Measurements from ENCODE around the gene POLD4.

POLD4 gene

DNA sequence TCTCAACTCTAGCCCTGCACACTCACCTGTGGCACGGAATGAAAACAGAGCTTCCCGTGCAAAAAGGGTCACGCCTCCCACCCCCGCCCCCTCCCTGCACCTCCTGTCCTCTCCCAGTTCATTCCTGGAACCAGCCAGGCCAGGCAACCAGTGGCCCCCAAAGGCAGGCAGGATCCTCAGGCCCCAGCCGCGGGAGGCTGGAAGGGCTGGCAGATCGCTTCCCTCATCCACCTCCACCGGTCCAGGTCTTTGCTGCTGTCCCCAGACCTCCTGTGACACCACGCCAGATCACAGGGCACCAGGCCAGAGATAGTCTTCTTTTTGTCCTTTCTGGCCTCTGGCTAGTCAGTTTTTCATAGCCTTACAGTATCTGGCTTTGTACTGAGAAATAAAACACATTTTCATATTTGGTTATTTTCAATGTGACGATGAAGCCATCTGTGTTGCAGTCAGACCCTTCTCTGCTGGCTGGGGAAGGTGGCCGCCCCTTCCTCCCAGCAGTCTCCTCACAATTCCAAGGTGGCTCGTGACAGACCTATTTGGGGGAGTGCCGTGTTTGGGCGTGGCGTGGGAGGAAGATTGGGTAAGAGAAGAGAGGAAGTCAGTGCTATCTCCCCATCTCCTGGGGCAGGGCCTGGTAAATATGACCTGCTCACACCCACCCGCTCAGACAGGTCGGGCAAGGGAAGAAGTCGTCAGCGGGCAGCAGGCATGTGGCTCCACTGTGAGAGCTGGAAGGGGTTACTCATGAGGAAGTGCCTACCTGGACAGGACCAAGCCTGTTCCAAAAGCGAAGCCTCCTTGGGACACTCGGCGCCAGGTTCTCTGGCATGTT lies 40.9 kb downstream of the POLD4 start:
- H3K4me3 ChIP-seq (ENCODE audit: low read length) = no peak overlapping the region
- no peak overlapping the region for H3K9ac ChIP-seq (ENCODE audit: low read length)
- no peak overlapping the region for H3K27ac ChIP-seq (ENCODE audit: low read depth, low read length)
- no peaks in the 10 kb centered on the region for H3K27me3 ChIP-seq (ENCODE audit: control insufficient read depth, insufficient read depth, low read length)
- peaks cover 4% of the 10 kb centered on the region for H3K36me3 ChIP-seq (ENCODE audit: control insufficient read depth, insufficient read depth, low read length)
- H3K4me1 ChIP-seq (ENCODE audit: control insufficient read depth, insufficient read depth, low read length) = no peaks in the 10 kb centered on the region

DNA sequence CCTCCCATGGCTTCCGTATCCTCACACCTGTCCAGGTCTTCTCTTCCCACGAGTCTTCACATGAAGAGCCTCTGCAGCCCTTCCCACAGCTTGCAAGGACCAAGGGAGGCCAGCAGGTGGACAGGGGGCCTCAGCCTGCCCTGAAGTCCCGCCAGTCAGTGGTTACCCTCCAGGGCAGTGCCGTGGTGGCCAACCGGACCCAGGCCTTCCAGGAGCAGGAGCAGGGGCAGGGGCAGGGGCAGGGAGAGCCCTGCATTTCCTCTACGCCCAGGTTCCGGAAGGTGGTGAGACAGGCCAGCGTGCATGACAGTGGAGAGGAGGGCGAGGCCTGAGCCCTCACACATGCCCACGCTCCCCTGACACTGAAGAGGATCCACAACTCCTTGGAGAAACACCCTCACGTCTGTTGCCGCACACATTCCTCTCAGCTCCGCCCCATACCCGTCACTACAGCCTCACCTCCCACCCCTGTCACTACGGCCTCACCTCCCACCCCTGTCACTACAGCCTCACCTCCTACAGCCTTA lies 41.7 kb downstream of the POLD4 start:
- Histone ChIP-seq H3K27ac (ENCODE audit: low read depth, low read length) (no peak overlapping the region), H3K4me1 (ENCODE audit: control insufficient read depth, insufficient read depth, low read length) (no peaks in the 10 kb centered on the region), H3K36me3 (ENCODE audit: control insufficient read depth, insufficient read depth, low read length) (peaks cover 4% of the 10 kb centered on the region), H3K27me3 (ENCODE audit: control insufficient read depth, insufficient read depth, low read length) (no peaks in the 10 kb centered on the region), H3K4me3 (ENCODE audit: low read length) (no peak overlapping the region), H3K9ac (ENCODE audit: low read length) (no peak overlapping the region)

DNA sequence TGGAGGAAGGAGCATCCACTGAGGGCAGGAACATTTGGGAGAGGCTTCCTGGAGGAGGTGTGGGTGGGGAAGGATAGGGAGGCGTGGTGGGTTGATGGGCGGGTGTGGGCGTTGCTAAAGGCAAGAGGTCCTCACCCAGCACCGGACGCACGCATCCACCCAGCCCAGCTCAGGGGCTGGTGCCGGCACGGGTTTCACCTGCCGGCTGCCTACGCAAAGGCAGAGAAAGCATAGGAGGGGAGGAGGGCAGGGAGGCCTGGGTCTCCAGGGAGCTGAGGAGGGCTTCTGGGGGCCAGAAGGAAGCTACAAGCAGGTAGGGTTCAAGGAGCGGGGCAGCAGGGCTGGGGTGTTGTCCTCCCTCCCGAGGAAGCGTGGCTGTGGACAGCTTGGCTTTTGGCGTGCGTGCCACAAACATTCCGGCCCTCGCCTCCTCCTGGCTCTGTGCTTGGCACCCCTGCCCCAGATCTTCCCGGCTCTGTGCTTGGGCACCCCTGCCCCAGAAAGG lies 42.2 kb downstream of the POLD4 start:
- Histone ChIP-seq H3K9ac (ENCODE audit: low read length) (no peak overlapping the region), H3K4me1 (ENCODE audit: control insufficient read depth, insufficient read depth, low read length) (no peaks in the 10 kb centered on the region), H3K27ac (ENCODE audit: low read depth, low read length) (no peak overlapping the region), H3K27me3 (ENCODE audit: control insufficient read depth, insufficient read depth, low read length) (no peaks in the 10 kb centered on the region), H3K4me3 (ENCODE audit: low read length) (no peak overlapping the region), H3K36me3 (ENCODE audit: control insufficient read depth, insufficient read depth, low read length) (peaks cover 4% of the 10 kb centered on the region)

DNA sequence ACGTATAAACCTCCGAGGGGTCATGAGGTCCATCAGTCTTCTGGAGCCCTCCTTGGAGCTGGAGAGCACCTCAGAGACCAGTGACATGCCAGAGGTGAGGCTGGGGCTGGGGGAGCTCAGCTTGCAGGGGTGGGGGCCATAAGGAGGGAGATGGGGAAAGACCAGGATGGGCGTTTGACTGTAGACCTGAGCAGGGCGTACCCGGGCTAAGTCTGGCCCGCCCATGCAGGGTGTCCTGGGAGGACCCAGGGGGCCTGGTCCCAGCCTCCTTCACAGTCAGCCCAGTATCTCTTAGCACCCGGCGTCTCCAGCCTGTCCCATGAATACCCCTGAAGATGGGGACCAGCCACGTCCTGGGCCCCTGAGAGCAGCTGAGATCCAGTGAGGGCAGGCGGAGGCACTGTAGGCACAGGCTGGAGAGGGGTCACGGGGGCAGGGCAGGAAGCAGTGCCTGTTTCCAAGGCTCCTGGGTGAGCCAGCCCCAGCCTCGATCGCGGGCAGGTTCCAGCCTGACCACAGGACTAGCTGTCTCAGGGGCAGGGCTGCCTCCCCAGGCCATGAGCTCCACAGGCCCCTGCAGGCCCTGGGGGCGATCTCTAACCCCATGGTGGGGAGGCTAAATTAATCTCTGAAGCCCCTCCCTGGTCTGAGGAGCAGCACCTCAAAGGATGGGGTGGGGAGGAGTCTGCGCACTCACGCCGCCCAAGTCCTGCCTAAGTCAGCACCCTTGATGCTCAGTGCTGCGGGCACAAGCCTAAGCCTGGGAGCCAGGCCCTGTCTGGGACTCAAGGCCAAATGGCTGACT lies 42.9 kb downstream of the POLD4 start:
- Histone ChIP-seq H3K27me3 (ENCODE audit: control insufficient read depth, insufficient read depth, low read length) (no peaks in the 10 kb centered on the region), H3K4me1 (ENCODE audit: control insufficient read depth, insufficient read depth, low read length) (no peaks in the 10 kb centered on the region), H3K27ac (ENCODE audit: low read depth, low read length) (no peak overlapping the region), H3K9ac (ENCODE audit: low read length) (no peak overlapping the region), H3K36me3 (ENCODE audit: control insufficient read depth, insufficient read depth, low read length) (peaks cover 4% of the 10 kb centered on the region), H3K4me3 (ENCODE audit: low read length) (no peak overlapping the region)

DNA sequence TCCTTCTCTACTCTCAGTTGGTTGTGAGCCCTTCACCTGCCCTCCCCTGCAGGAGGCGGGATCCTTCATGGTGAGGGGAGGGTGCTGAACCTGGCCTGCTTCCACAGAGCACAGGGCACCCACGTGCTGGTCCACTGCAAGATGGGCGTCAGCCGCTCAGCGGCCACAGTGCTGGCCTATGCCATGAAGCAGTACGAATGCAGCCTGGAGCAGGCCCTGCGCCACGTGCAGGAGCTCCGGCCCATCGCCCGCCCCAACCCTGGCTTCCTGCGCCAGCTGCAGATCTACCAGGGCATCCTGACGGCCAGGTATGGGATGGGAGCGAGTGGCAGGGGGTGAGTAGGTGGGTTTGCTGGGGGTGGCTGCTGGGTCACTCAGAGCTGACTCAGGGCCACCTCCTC lies 43.7 kb downstream of the POLD4 start:
- H3K36me3 ChIP-seq (ENCODE audit: control insufficient read depth, insufficient read depth, low read length) = peaks cover 4% of the 10 kb centered on the region
- no peak overlapping the region for H3K9ac ChIP-seq (ENCODE audit: low read length)
- no peak overlapping the region for H3K27ac ChIP-seq (ENCODE audit: low read depth, low read length)
- no peaks in the 10 kb centered on the region for H3K27me3 ChIP-seq (ENCODE audit: control insufficient read depth, insufficient read depth, low read length)
- H3K4me1 ChIP-seq (ENCODE audit: control insufficient read depth, insufficient read depth, low read length) = no peaks in the 10 kb centered on the region
- no peak overlapping the region for H3K4me3 ChIP-seq (ENCODE audit: low read length)

DNA sequence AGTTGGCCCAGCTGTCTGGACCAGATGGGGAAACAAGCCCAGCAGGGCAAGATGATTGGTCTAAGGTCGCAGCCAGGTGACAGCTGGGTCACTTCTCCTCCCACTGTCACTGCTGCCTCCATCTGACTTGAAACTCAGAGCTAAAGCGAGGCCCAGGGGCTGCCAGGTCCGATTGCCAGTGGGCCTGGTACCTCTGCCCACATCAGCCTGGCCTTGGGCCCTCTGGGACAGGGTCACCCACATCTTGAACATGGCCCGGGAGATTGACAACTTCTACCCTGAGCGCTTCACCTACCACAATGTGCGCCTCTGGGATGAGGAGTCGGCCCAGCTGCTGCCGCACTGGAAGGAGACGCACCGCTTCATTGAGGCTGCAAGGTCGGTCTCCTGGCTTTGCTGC lies 44.2 kb downstream of the POLD4 start:
- Histone ChIP-seq H3K27ac (ENCODE audit: low read depth, low read length) (no peak overlapping the region), H3K36me3 (ENCODE audit: control insufficient read depth, insufficient read depth, low read length) (peaks cover 4% of the 10 kb centered on the region)

DNA sequence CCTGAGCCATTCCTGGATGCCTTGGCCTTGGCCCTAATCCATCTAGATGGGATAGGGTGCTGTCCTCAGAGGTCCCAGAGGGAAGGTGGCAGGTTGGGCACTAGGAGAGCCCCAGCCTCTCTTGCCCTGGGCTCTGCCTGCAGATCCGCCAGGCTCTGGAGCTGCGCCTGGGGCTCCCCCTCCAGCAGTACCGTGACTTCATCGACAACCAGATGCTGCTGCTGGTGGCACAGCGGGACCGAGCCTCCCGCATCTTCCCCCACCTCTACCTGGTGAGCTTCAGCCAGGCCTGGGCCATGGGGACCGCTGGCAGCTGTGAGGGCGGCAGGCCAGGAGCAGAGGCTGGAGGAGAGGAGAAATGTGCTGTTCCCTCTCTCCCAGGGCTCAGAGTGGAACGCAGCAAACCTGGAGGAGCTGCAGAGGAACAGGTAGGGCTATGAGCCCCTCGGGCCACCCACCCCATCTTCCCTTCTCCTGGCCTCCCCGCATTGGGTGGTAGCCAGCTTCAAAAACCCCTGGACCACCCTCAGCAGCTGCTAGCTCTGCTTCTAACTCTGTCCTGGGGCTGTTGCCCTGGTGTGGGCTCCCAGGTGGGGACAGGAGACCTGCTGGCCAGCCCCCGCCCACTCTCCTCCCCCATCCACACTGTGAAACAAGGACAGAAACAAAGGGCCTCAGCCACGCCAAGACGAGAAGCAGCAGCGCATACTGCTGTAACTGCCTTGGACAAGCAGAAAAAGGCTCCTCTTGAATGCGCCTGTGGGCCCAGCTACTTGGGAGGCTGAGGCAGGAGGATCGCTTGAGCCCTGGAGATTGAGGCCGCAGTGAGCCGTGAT lies 45.1 kb downstream of the POLD4 start:
- Histone ChIP-seq H3K4me1 (ENCODE audit: control insufficient read depth, insufficient read depth, low read length) (no peaks in the 10 kb centered on the region), H3K27ac (ENCODE audit: low read depth, low read length) (no peak overlapping the region), H3K4me3 (ENCODE audit: low read length) (no peak overlapping the region), H3K27me3 (ENCODE audit: control insufficient read depth, insufficient read depth, low read length) (no peaks in the 10 kb centered on the region), H3K36me3 (ENCODE audit: control insufficient read depth, insufficient read depth, low read length) (peaks cover 4% of the 10 kb centered on the region), H3K9ac (ENCODE audit: low read length) (no peak overlapping the region)

More for the DNA sequence above, 44.2 kb downstream of the POLD4 start:
- Histone ChIP-seq H3K4me3 (ENCODE audit: low read length) (no peak overlapping the region), H3K27me3 (ENCODE audit: control insufficient read depth, insufficient read depth, low read length) (no peaks in the 10 kb centered on the region), H3K9ac (ENCODE audit: low read length) (no peak overlapping the region), H3K4me1 (ENCODE audit: control insufficient read depth, insufficient read depth, low read length) (no peaks in the 10 kb centered on the region)

DNA sequence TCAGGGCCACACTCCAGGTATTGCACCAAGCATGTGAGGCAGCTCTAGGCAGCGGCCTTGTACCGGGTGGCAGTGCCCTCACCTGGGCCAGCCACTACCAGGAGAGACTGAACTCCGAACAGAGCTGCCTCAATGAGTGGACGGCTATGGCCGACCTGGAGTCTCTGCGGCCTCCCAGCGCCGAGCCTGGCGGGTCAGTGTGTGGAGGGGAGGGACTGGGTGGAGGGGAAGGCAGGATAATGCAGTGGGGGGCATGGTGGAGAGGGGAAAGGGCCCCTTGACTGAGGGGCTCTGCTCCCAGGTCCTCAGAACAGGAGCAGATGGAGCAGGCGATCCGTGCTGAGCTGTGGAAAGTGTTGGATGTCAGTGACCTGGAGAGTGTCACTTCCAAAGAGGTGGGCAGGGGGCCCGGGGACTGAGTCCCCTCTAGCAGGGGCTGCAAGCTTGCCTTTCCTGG lies 45.8 kb downstream of the POLD4 start:
- Histone ChIP-seq H3K36me3 (ENCODE audit: control insufficient read depth, insufficient read depth, low read length) (peaks cover 4% of the 10 kb centered on the region), H3K4me1 (ENCODE audit: control insufficient read depth, insufficient read depth, low read length) (peaks cover 4% of the 10 kb centered on the region), H3K9ac (ENCODE audit: low read length) (no peak overlapping the region), H3K4me3 (ENCODE audit: low read length) (no peak overlapping the region), H3K27ac (ENCODE audit: low read depth, low read length) (no peak overlapping the region), H3K27me3 (ENCODE audit: control insufficient read depth, insufficient read depth, low read length) (no peaks in the 10 kb centered on the region)

DNA sequence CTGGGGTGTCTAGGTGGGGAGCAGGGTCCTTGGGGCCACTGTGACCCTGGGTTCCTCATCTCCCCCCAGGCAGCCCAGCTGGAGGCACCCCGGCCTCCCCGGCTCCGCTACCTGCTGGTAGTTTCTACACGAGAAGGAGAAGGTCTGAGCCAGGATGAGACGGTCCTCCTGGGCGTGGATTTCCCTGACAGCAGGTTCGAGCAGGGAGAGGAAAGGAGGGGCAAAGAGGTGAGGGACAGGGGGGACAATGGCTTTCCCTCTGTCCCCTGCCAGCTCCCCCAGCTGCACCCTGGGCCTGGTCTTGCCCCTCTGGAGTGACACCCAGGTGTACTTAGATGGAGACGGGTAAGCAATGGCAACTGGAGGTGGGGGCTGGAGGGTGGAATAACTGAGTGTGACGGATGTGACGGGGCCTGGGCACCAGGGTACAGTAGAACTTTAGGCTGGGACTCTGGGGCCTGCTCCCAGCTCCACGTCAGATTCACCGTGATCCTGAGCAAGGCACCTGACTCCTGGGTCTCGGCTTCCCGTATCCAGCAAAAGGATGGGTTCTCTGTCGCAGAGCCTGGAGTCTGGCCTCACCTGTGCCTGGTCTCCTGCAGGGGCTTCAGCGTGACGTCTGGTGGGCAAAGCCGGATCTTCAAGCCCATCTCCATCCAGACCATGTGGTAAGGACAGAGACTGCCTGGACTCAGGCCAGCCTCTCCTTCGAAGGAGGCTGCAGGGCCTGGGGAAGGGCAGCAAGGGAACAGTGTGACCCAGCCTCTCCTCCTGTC lies 46.4 kb downstream of the POLD4 start:
- Histone ChIP-seq H3K27ac (ENCODE audit: low read depth, low read length) (no peak overlapping the region), H3K27me3 (ENCODE audit: control insufficient read depth, insufficient read depth, low read length) (no peaks in the 10 kb centered on the region), H3K36me3 (ENCODE audit: control insufficient read depth, insufficient read depth, low read length) (peaks cover 4% of the 10 kb centered on the region), H3K4me1 (ENCODE audit: control insufficient read depth, insufficient read depth, low read length) (peaks cover 4% of the 10 kb centered on the region), H3K4me3 (ENCODE audit: low read length) (no peak overlapping the region), H3K9ac (ENCODE audit: low read length) (no peak overlapping the region)

DNA sequence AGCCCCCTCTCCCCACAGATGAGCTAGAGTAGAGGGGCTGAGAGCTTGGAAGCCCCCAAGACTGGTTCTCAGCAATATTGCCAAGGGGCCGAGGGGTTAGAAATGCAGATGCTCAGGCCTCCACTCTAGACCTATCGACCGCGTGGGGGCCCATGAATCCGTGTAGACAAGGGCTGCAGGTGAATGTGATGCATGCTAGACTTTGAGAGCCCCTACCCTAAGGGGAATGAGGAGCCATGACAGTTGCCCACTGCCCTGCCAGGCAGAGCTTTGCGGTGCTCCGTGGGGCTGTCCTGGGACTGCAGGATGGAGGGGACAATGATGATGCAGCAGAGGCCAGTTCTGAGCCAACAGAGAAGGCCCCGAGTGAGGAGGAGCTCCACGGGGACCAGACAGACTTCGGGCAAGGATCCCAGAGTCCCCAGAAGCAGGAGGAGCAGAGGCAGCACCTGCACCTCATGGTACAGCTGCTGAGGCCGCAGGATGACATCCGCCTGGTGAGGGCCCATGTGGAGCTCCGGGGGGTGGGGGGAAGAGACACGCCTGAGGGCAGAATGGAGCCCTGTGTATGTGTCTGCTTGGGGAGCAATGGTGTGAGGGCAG lies 48.7 kb downstream of the POLD4 start:
- H3K4me1 ChIP-seq (ENCODE audit: control insufficient read depth, insufficient read depth, low read length) = peaks cover 4% of the 10 kb centered on the region
- peaks cover 9% of the 10 kb centered on the region for H3K36me3 ChIP-seq (ENCODE audit: control insufficient read depth, insufficient read depth, low read length)
- H3K9ac ChIP-seq (ENCODE audit: low read length) = no peak overlapping the region
- no peak overlapping the region for H3K27ac ChIP-seq (ENCODE audit: low read depth, low read length)
- H3K27me3 ChIP-seq (ENCODE audit: control insufficient read depth, insufficient read depth, low read length) = no peaks in the 10 kb centered on the region
- H3K4me3 ChIP-seq (ENCODE audit: low read length) = peak overlapping the region; percentile 89

DNA sequence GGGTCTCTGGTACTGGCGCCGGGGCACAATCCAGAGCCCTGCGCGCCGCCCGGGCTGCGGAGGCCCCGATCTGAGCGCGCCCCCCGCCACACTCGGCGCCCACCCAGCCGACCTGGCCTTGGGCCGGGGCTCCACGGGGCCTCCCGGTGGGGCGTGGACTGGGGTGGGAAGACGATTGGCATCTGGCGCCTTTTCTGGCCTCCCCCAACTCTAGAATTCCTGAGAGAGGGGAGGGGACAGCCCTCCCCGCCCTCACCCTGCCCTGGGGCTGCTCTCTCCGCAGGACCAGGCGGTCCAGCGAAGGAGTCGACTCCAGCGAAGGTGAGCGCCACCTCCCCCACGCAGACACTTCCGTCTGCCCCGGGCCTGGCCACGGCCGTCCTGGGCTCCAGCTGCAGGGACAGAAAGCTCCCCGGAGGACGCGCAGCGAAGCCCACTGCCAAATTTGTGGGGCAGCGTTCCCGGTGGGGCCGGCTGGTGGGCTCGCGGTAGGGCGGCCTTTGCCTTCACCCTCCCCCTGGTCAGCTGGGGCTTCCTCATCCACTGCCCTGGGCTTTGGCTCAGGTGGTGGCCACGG lies 49.4 kb downstream of the POLD4 start:
- H3K27ac ChIP-seq (ENCODE audit: low read depth, low read length) = no peak overlapping the region
- H3K36me3 ChIP-seq (ENCODE audit: control insufficient read depth, insufficient read depth, low read length) = peaks cover 12% of the 10 kb centered on the region
- peak overlapping the region; percentile 68 for H3K9ac ChIP-seq (ENCODE audit: low read length)

More for the DNA sequence above, 49.4 kb downstream of the POLD4 start:
- Histone ChIP-seq H3K4me3 (ENCODE audit: low read length) (peak overlapping the region; percentile 89), H3K27me3 (ENCODE audit: control insufficient read depth, insufficient read depth, low read length) (no peaks in the 10 kb centered on the region), H3K4me1 (ENCODE audit: control insufficient read depth, insufficient read depth, low read length) (peaks cover 4% of the 10 kb centered on the region)

All from rectal smooth muscle tissue (tissue), 1 donor.